ENCODE results near the gene GSK3B.

The GSK3B gene

DNA sequence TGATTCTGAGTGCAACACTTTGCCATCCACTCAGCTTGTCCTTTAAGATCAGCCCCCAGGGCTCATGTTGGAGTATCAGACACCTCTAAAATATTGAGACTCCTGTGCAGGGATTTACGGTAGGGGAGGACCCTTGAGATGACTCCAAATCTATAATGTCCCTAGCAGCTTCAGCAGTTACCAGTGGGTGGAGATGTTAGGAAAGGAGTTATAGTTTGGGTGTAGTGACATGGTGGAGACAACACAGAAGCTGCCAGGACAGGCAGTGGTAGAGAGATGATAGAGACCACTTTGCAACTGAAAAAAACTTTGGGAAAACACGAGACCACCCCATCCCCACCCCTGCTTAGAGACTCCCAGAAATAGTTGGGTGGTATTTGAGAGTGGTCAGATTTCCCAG is 43.3 kb upstream of the GSK3B start:
- Mint-ChIP-seq H3K36me3 (ENCODE audit: low read depth) (no peaks in the 10 kb centered on the region), H3K4me3 (no peak overlapping the region), H3K9me3 (no peaks in the 10 kb centered on the region), H3K4me1 (no peaks in the 10 kb centered on the region), H3K27ac (no peak overlapping the region), H3K27me3 (ENCODE audit: low read depth, poor library complexity) (peaks cover 4% of the 10 kb centered on the region)
- TF ChIP-seq, protein P1, sequence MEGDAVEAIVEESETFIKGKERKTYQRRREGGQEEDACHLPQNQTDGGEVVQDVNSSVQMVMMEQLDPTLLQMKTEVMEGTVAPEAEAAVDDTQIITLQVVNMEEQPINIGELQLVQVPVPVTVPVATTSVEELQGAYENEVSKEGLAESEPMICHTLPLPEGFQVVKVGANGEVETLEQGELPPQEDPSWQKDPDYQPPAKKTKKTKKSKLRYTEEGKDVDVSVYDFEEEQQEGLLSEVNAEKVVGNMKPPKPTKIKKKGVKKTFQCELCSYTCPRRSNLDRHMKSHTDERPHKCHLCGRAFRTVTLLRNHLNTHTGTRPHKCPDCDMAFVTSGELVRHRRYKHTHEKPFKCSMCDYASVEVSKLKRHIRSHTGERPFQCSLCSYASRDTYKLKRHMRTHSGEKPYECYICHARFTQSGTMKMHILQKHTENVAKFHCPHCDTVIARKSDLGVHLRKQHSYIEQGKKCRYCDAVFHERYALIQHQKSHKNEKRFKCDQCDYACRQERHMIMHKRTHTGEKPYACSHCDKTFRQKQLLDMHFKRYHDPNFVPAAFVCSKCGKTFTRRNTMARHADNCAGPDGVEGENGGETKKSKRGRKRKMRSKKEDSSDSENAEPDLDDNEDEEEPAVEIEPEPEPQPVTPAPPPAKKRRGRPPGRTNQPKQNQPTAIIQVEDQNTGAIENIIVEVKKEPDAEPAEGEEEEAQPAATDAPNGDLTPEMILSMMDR (IDR thresholded peaks at IDR 0.05) = no peak
- DNase-seq = no peak

DNA sequence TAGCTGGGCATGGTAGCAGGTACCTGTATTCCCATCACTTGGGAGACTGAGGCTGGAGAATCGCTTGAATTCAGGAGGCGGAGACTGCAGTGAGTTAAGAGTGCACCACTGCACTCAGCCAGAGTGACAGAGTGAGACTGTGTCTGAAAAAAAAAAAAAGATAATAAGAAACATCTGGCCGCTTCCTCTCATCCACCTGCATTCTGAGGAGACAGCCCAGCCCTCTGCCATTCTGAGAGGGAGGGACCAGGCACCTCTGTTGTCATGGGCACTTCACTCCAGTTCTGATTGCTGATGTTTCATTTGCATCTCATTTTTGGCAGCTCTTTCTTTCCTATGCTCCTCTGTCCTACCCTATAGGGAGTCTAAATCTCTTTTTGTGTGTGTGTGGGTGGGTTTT is 36.4 kb upstream of the GSK3B start:
- TF ChIP-seq, protein P1 (IDR thresholded peaks at IDR 0.05) = no peak
- Mint-ChIP-seq H3K36me3 (ENCODE audit: low read depth) (no peaks in the 10 kb centered on the region), H3K9me3 (no peaks in the 10 kb centered on the region), H3K27ac (no peak overlapping the region), H3K4me3 (no peak overlapping the region), H3K4me1 (peaks cover 5% of the 10 kb centered on the region), H3K27me3 (ENCODE audit: low read depth, poor library complexity) (no peaks in the 10 kb centered on the region)
- DNase-seq = no peak

DNA sequence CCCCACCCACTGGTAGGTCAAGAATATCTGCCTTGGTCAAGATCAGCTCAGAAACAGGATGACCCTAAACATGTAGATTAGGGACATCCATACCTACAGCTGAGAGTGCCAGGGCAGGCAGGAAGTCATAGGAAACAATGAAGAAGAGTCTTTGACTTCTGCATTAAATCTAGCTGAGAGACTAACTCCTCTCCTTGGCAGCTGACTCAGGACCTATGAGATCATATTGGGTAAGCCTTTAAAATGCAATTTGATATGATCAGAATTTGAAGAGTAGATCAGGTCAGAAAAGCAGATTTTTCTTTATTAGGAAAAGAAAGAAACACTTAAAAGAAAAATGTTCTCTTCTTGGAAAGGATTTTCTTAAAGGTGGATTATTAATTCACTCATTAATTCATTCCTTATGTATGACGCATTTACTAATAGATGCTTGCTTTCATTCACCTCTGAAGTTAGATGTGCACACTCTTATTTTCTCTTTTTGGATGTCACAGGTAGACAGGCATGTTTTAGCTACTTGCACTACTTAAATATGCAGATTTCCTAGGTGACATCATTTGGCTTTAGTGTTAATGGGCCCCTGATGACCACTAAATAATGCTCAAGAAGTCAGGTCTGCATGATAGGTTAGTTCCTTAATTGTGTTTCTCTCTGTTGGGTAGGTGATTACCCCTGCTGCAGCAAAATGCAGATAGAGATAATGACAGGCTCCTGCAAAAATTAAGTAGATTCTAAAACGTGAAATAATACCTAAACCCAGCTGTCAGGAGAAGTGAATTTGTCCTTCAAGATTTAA is 35.7 kb upstream of the GSK3B start:
- H3K9me3 Mint-ChIP-seq = no peaks in the 10 kb centered on the region
- no peak overlapping the region for H3K4me3 Mint-ChIP-seq
- no peak for DNase-seq
- TF ChIP-seq, protein P1 (IDR thresholded peaks at IDR 0.05) = no peak
- no peaks in the 10 kb centered on the region for H3K27me3 Mint-ChIP-seq (ENCODE audit: low read depth, poor library complexity)
- H3K4me1 Mint-ChIP-seq = peaks cover 5% of the 10 kb centered on the region
- no peak overlapping the region for H3K27ac Mint-ChIP-seq
- no peaks in the 10 kb centered on the region for H3K36me3 Mint-ChIP-seq (ENCODE audit: low read depth)

DNA sequence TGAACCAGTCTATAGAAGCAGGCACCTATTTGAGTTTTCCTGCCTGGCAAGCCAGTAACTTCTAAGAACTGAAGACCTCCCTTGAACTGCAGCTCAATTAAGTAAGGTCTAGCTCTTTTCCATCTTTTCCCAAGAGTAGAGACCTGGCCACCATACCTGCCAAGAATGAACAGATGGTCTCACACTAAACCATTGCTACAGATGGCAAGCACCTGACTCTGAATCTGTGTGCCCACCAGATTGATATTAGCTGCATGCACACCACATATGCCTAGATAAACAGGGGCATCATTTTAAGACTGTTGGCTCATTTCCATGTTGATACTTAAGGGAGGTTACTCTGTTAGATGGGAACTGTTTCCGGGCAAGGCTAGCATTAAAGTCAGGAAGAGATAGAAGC is 34.8 kb upstream of the GSK3B start:
- Mint-ChIP-seq H3K9me3 (no peaks in the 10 kb centered on the region), H3K27me3 (ENCODE audit: low read depth, poor library complexity) (no peaks in the 10 kb centered on the region), H3K4me3 (no peak overlapping the region), H3K4me1 (peaks cover 5% of the 10 kb centered on the region), H3K27ac (no peak overlapping the region), H3K36me3 (ENCODE audit: low read depth) (no peaks in the 10 kb centered on the region)
- TF ChIP-seq, protein P1 (IDR thresholded peaks at IDR 0.05) = no peak
- no peak for DNase-seq

DNA sequence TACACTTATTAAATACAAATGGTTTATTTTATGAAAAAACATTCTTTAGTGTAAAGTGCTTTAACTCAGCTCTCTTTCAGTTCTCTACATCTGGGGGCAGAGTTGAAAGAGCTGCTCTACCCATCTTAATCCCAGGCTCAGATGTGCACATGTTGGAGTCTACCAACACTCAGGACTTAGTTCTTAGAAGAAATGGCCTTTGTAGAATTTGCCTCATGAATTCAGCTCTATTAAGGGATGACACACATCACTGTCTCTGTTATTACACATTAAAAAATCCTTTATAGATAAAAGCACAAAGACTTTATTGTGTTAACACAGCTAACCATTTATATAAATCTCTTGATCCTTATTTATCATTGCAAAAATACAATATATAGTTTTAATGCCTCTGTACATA is 31.7 kb upstream of the GSK3B start:
- Mint-ChIP-seq H3K4me3 (no peak overlapping the region), H3K36me3 (ENCODE audit: low read depth) (peaks cover 5% of the 10 kb centered on the region), H3K27ac (no peak overlapping the region), H3K27me3 (ENCODE audit: low read depth, poor library complexity) (no peaks in the 10 kb centered on the region), H3K9me3 (no peaks in the 10 kb centered on the region), H3K4me1 (peaks cover 5% of the 10 kb centered on the region)
- no peak for DNase-seq
- TF ChIP-seq, protein P1 (IDR thresholded peaks at IDR 0.05) = no peak
